ENCODE results near the gene STMN3. TPM values are rescaled to one million over a fixed set of nuclear protein-coding genes. Genes with fewer than 3 reads are reported as not detected.
"Not testable (repeated sequence)": the region's sequence is repeated elsewhere in the genome, so short reads cannot be mapped to it uniquely, and the experiment has no call there.

The STMN3 gene
- total RNA-seq, 2 experiments from 2014 or later: 49.4 to 54.4 TPM

GRCh38 chr20:63618291-63618980 lies 34.8 kb downstream of the STMN3 start:
- ChIA-PET POLR2A (no interaction called here), CTCF (interaction anchor here (0.6 to 1.3 kb wide), 3 partner anchors 23 to 307 kb away, joined by 3 read pairs; no protein-coding TSS in a partner anchor)
- H3K36me3 Mint-ChIP-seq (ENCODE audit: low read depth): peaks cover 56% of the 10 kb centered on the region

DNA sequence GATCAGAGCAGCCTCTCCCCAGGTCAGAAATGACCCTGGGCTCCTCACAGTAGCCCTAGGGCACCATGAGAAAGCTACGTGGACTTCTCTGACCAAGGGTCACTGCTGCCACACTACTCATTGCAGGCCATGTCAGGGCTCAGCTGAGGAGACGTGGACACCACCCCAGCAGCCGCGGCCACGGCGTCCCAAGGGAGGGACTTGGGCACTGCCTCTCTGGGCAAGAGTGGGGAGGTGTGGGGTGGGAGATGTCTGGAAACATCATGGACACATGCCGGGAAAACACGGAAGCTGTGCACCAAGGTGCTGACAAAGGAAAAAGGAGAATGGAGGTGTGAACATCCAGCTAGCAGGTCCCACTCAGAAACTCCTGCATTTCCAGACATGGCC lies 35.4 kb downstream of the STMN3 start:
- H3K9me3 Mint-ChIP-seq: peaks cover 2% of the 10 kb centered on the region
- peaks cover 60% of the 10 kb centered on the region for H3K36me3 Mint-ChIP-seq (ENCODE audit: low read depth)
- H3K4me1 Mint-ChIP-seq: peaks cover 15% of the 10 kb centered on the region
- no peak overlapping the region for H3K4me3 Mint-ChIP-seq
- H3K27me3 Mint-ChIP-seq: no peaks in the 10 kb centered on the region
- no peak for DNase-seq
- ChIA-PET POLR2A (no interaction called here), CTCF (interaction anchor here (0.6 to 1.3 kb wide), 5 partner anchors 14 to 300 kb away, joined by 3 read pairs; no protein-coding TSS in a partner anchor)
- H3K27ac Mint-ChIP-seq: no peak overlapping the region

More at GRCh38 chr20:63618291-63618980, 34.8 kb downstream of the STMN3 start:
- Mint-ChIP-seq H3K4me3 (no peak overlapping the region), H3K4me1 (peaks cover 14% of the 10 kb centered on the region), H3K27me3 (no peaks in the 10 kb centered on the region), H3K9me3 (peaks cover 2% of the 10 kb centered on the region), H3K27ac (no peak overlapping the region)
- DNase-seq: no peak

DNA sequence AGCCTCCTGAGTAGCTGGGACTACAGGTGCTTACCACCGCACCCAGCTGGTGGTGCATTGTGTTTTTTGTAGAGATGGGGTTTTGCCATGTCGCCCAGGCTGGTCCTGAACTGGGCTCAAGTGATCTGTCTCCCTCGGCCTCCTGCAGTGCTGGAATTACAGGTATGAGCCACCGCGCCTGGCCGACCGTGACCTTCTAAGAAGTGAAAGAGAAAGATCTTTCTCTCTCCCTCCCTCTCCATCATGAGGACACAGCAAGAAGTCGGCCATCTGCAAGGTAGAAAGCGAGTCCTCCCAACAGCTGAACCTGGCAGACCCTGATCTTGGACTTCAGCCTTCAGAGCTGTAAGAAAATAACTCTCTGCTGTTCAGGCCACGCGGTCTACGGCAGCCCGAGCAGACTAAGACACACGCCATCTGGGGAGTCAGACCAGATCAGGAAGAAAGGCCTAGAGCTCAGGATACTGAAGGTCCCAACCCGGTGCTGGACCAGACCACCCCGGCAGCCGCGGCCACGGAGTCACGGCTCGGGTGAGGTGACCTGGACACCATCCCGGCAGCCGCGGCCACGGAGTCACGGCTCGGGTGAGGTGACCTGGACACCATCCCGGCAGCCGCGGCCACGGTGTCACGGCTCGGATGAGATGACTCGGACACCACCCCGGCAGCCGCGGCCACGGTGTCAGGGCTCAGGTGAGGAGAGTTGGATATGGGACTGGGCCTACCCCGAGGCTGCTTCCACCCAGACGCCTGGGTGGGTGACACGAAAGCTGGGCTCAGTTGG lies 35.9 kb downstream of the STMN3 start:
- DNase-seq: no peak
- CTCF ChIA-PET: interaction anchor here (0.6 to 1.0 kb wide), 3 partner anchors 13 to 301 kb away, joined by 3 read pairs; no protein-coding TSS in a partner anchor
- Mint-ChIP-seq H3K4me1 (peaks cover 10% of the 10 kb centered on the region), H3K4me3 (no peak overlapping the region), H3K9me3 (peaks cover 2% of the 10 kb centered on the region), H3K27me3 (no peaks in the 10 kb centered on the region), H3K27ac (no peak overlapping the region), H3K36me3 (ENCODE audit: low read depth) (peaks cover 56% of the 10 kb centered on the region)
- POLR2A ChIA-PET: interaction anchor here (0.7 kb wide), 1 partner anchor 255 kb away, joined by 3 read pairs; no protein-coding TSS in a partner anchor

DNA sequence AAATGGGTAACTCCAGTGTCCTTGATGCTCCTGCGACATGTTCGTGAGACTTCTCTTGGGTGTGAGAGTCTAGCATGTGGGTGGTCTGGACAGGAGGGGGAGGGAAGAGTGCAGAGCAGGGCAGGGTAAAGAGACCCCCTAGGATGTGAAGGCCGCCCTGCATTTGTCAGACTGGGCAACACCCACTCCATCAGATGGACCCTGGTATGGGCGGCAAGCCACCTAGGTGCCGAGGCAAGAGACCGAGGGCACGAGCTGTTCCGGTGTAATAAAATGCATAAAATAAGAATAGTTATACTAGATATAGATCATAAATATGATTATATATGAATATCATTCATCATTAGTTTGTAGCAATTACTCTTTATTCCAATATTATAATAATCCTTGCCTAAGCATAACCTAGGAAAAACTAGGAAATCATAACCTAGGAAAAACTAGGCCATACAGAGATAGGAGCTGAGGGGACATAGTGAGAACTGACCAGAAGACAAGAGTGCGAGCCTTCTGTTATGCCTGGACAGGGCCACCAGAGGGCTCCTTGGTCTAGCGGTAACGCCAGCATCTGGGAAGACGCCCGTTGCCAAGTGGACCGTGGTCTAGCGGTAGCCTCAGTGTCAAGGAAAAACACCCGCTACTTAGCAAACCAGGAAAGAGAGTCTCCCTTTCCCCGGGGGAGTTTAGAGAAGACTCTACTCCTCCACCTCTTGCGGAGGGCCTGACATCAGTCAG lies 39.2 kb downstream of the STMN3 start:
- H3K9me3 Mint-ChIP-seq, CTCF ChIA-PET, POLR2A ChIA-PET, H3K4me1 Mint-ChIP-seq, H3K4me3 Mint-ChIP-seq, H3K27ac Mint-ChIP-seq, H3K27me3 Mint-ChIP-seq, DNase-seq: not testable (repeated sequence)
- peaks cover 55% of the 10 kb centered on the region for H3K36me3 Mint-ChIP-seq (ENCODE audit: low read depth)

GRCh38 chr20:63612276-63612931 lies 40.8 kb downstream of the STMN3 start:
- CTCF ChIA-PET: interaction anchor here (1.2 to 1.5 kb wide), 2 partner anchors 71 to 75 kb away, joined by 3 to 4 read pairs; no protein-coding TSS in a partner anchor
- no peaks in the 10 kb centered on the region for H3K27me3 Mint-ChIP-seq
- H3K27ac Mint-ChIP-seq: no peak overlapping the region
- H3K4me3 Mint-ChIP-seq: no peak overlapping the region
- H3K4me1 Mint-ChIP-seq: peaks cover 2% of the 10 kb centered on the region
- POLR2A ChIA-PET: no interaction called here
- peaks cover 2% of the 10 kb centered on the region for H3K9me3 Mint-ChIP-seq
- no peak for DNase-seq
- H3K36me3 Mint-ChIP-seq (ENCODE audit: low read depth): peaks cover 47% of the 10 kb centered on the region

GRCh38 chr20:63611646-63612045 lies 41.6 kb downstream of the STMN3 start:
- H3K27ac Mint-ChIP-seq: no peak overlapping the region
- DNase-seq: no peak
- ChIA-PET CTCF (interaction anchor here (0.6 to 1.5 kb wide), 3 partner anchors 12 to 70 kb away, joined by 3 read pairs; no protein-coding TSS in a partner anchor), POLR2A (interaction anchor here (0.6 kb wide), 1 partner anchor 10 kb away, joined by 3 read pairs; no protein-coding TSS in a partner anchor)
- peaks cover 40% of the 10 kb centered on the region for H3K36me3 Mint-ChIP-seq (ENCODE audit: low read depth)
- peaks cover 2% of the 10 kb centered on the region for H3K4me1 Mint-ChIP-seq
- peaks cover 2% of the 10 kb centered on the region for H3K9me3 Mint-ChIP-seq
- H3K4me3 Mint-ChIP-seq: no peak overlapping the region
- H3K27me3 Mint-ChIP-seq: no peaks in the 10 kb centered on the region

DNA sequence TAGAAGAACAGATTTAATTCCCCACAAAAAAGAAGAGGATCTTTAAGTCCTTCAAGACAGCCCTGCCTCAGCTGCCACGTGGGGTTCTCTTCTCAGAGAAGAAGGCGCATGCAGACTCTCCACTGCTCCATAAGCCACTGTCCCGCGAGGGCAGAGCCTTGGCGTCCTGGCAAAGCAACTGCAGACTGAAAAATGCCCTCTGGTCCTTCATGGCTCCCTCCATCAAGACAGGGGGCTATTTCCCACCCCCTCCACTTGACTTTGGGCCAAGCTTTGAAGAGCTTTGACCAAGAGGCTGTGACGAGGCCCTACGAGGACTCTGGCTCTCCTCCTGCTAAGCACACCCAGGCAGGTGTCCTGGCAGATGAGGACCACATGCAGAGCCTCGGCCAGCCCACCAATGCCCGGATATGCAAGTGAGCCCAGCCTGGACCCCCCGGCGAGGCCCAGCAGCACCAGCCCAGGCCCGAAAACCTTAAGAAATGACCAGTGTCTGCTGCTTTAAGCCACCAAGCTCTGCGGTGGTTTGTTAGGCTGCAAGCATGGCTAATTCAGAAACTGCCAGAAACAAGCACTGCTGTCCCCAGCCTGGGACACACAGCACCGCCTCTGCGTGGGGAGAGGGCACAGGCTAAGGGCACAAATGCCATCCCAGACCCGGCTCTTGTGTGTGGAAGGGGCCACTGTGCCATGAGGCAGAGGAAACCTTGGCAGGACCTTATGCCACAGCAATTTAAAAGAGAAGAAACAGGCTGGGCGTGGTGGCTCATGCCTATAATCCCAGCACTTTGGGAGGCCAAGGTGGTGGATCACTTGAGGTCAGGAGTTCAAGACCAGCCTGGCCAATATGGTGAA lies 42.4 kb downstream of the STMN3 start:
- CTCF ChIA-PET: interaction anchor here (0.6 to 1.5 kb wide), 3 partner anchors 11 to 69 kb away, joined by 3 read pairs; no protein-coding TSS in a partner anchor
- no peaks in the 10 kb centered on the region for H3K27me3 Mint-ChIP-seq
- no peak overlapping the region for H3K4me3 Mint-ChIP-seq
- peaks cover 2% of the 10 kb centered on the region for H3K4me1 Mint-ChIP-seq
- peaks cover 37% of the 10 kb centered on the region for H3K36me3 Mint-ChIP-seq (ENCODE audit: low read depth)
- no peak overlapping the region for H3K27ac Mint-ChIP-seq
- POLR2A ChIA-PET: interaction anchor here (0.6 kb wide), 1 partner anchor 11 kb away, joined by 3 read pairs; no protein-coding TSS in a partner anchor
- peaks cover 2% of the 10 kb centered on the region for H3K9me3 Mint-ChIP-seq
- no peak for DNase-seq

GRCh38 chr20:63606686-63607085 lies 46.5 kb downstream of the STMN3 start:
- no peak for DNase-seq
- no peaks in the 10 kb centered on the region for H3K27me3 Mint-ChIP-seq
- H3K4me3 Mint-ChIP-seq: no peak overlapping the region
- peaks cover 32% of the 10 kb centered on the region for H3K36me3 Mint-ChIP-seq (ENCODE audit: low read depth)
- H3K27ac Mint-ChIP-seq: no peak overlapping the region
- H3K4me1 Mint-ChIP-seq: peaks cover 4% of the 10 kb centered on the region
- H3K9me3 Mint-ChIP-seq: peaks cover 4% of the 10 kb centered on the region
- POLR2A ChIA-PET: no interaction called here
- CTCF ChIA-PET: interaction anchor here (0.8 kb wide), 1 partner anchor 107 kb away, joined by 3 read pairs; no protein-coding TSS in a partner anchor

DNA sequence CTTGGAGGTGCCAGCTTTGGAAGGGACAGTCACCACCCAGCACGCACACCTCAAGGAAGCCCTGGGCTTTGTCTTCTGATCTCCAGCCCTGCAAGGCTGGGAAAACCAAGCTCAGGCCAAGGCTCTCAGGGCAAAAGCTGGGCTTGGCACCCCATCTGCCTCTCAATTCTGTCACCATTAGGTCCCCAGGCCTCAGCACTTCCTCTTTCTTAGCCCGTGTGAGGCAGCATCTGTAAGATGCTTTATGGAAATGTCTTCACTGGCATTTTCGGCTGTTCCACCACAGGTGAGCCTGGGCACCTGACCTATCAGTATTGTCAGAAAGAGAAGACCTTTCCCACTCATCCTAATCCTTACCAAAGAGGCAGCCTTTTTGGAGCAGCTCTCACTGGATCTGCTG lies 50.9 kb downstream of the STMN3 start:
- Mint-ChIP-seq H3K4me3 (no peak overlapping the region), H3K36me3 (ENCODE audit: low read depth) (peaks cover 51% of the 10 kb centered on the region)
- CTCF ChIA-PET: interaction anchor here (0.5 to 1.1 kb wide), 3 partner anchors 65 to 656 kb away, joined by 3 to 4 read pairs (median 3); partner anchors contain the start of gene PTK6

GRCh38 chr20:63601679-63602078 lies 51.5 kb downstream of the STMN3 start:
- CTCF ChIA-PET: interaction anchor here (0.5 to 1.9 kb wide), 3 partner anchors 40 to 657 kb away, joined by 3 to 5 read pairs (median 4); no protein-coding TSS in a partner anchor
- H3K27me3 Mint-ChIP-seq: not testable (repeated sequence)

More for the DNA sequence above, 50.9 kb downstream of the STMN3 start:
- no peak for DNase-seq
- Mint-ChIP-seq H3K9me3 (peaks cover 4% of the 10 kb centered on the region), H3K27me3 (no peaks in the 10 kb centered on the region), H3K4me1 (peaks cover 4% of the 10 kb centered on the region), H3K27ac (peak overlapping the region; percentile 62)
- POLR2A ChIA-PET: no interaction called here

DNA sequence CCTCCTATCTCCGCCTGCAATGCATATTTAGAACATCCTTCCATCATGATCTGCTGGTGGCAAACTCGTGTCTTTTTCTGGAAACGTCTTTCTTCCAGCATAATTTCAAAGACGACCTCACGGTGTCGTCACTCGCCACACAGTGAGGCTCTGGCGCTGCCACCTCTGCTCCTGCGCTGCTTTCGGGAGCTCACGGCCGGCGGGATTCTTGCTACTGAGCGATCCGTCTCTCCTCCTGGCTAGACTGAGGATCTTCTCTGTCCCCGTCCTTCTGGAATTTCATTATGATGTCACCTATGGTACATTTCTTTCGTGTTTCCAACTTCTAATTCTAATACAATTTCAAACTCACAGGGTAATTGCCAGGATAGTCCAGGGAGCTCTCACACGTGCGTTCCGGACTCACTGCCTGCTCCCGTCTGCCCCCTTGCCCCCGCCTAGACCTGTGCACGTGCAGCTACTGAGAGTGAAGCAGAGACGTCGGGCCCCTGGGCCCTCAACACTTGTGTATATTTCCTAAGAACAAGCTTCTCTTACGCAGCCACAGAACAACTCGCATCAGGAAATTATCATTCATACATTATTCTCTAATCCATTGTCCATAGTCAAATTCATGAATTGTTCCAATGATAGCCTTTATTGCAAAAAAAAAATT lies 53.7 kb downstream of the STMN3 start:
- peaks cover 4% of the 10 kb centered on the region for H3K9me3 Mint-ChIP-seq
- no peaks in the 10 kb centered on the region for H3K27me3 Mint-ChIP-seq
- H3K36me3 Mint-ChIP-seq (ENCODE audit: low read depth): peaks cover 53% of the 10 kb centered on the region
- ChIA-PET CTCF (interaction anchor here (1.1 to 1.9 kb wide), 4 partner anchors 12 to 69 kb away, joined by 3 to 5 read pairs (median 4); no protein-coding TSS in a partner anchor), POLR2A (no interaction called here)
- no peak overlapping the region for H3K4me3 Mint-ChIP-seq
- H3K4me1 Mint-ChIP-seq: peaks cover 4% of the 10 kb centered on the region
- DNase-seq: no peak
- no peak overlapping the region for H3K27ac Mint-ChIP-seq

More at GRCh38 chr20:63601679-63602078, 51.5 kb downstream of the STMN3 start:
- POLR2A ChIA-PET, H3K9me3 Mint-ChIP-seq, H3K4me1 Mint-ChIP-seq, DNase-seq, H3K4me3 Mint-ChIP-seq: not testable (repeated sequence)
- Mint-ChIP-seq H3K27ac (peak overlapping the region; percentile 62), H3K36me3 (ENCODE audit: low read depth) (peaks cover 51% of the 10 kb centered on the region)

Measured in activated CD4-positive, alpha-beta T cell treated with anti-CD3 and anti-CD28 coated beads, Interleukin-2, amount 10 ng/mL, durations not matched to agents 7 days and 5 days (primary cell).